MCF 10A (cell line): ENCODE measurements around the gene LTBP3. TPM values are rescaled to one million over a fixed set of nuclear protein-coding genes. Genes with fewer than 3 reads are reported as not detected.
A peak's percentile ranks its signal among the peaks of the same experiment; 100 is the strongest.

Experiments
- BruUV-seq: library from RNA; stranded (reverse); fragments of 400-500 nt; replicated peaks from 2 replicates; lab custom pipeline; 2021; lab: Mats Ljungman, UMichigan
- CTCF ChIA-PET: fragments of 300-600 bp; sonication (Branson Sonifier 250); formaldehyde crosslinking; extraction: SDS; loops from one replicate; lab custom pipeline; 2021; ENCODE audit warnings: antibody characterized with exemption, inconsistent platforms; lab: Yijun Ruan, JAX
- POLR2A ChIA-PET: fragments of 300-600, 350-650 bp; sonication (Branson Sonifier 250); formaldehyde crosslinking; extraction: SDS; loops from one replicate; lab custom pipeline; 2020; ENCODE audit warnings: antibody characterized with exemption, inconsistent platforms; lab: Yijun Ruan, JAX
- DNase-seq: peaks from one replicate; pipeline ENCODE4 v3.0.0-alpha.2; 2018; ENCODE audit not compliant: unreplicated experiment
- H3K27ac Mint-ChIP-seq: one replicate; pipeline ENCODE4 v1.8.0; 2022; ENCODE audit warnings: mild to moderate bottlenecking, low read depth, mixed read lengths; ENCODE audit not compliant: unreplicated experiment
- H3K27me3 Mint-ChIP-seq: one replicate; pipeline ENCODE4 v1.8.0; 2022; ENCODE audit warnings: mixed read lengths; ENCODE audit not compliant: insufficient read depth, unreplicated experiment
- H3K36me3 Mint-ChIP-seq: one replicate; pipeline ENCODE4 v1.8.0; 2022; ENCODE audit warnings: mild to moderate bottlenecking, moderate library complexity, mixed read lengths; ENCODE audit not compliant: insufficient read depth, unreplicated experiment
- H3K4me1 Mint-ChIP-seq: one replicate; pipeline ENCODE4 v1.8.0; 2022; ENCODE audit warnings: mixed read lengths; ENCODE audit not compliant: insufficient read depth, unreplicated experiment
- H3K4me3 Mint-ChIP-seq: one replicate; pipeline ENCODE4 v1.8.0; 2022; ENCODE audit warnings: mild to moderate bottlenecking, moderate library complexity, mixed read lengths; ENCODE audit not compliant: unreplicated experiment
- H3K9me3 Mint-ChIP-seq: one replicate; pipeline ENCODE4 v1.8.0; 2022; ENCODE audit warnings: mixed read lengths; ENCODE audit not compliant: unreplicated experiment
- intact Hi-C: fragments of 100-400 bp; cut with micrococcal nuclease; formaldehyde crosslinking; loops from 2 replicates; pipeline ENCODE4 v1.14.1; 2022
- total RNA-seq: library from RNA; stranded (reverse); gene quantifications from 2 replicates; pipeline ENCODE4 v1.2.3, GENCODE V29; 2022
- TF ChIP-seq, protein P1 (sequence below): fragments of 200-600 bp; IDR thresholded peaks from one replicate; pipeline ENCODE4 v1.8.0; 2022; ENCODE audit warnings: antibody characterized with exemption, mild to moderate bottlenecking; ENCODE audit not compliant: unreplicated experiment

Gene LTBP3
- total RNA-seq, 1 experiment from 2014 or later = 10.6 TPM

- no peaks in the 10 kb centered on the region for H3K36me3 Mint-ChIP-seq
- H3K9me3 Mint-ChIP-seq = no peaks in the 10 kb centered on the region
- peak overlapping the region; percentile 57 for H3K4me3 Mint-ChIP-seq
- POLR2A ChIA-PET = interaction anchor here (0.6 to 30.1 kb wide), 21 partner anchors 7 to 182 kb away, joined by 3 to 2994 read pairs (median 7); partner anchors contain the start of genes FAM89B, FRMD8, MALAT1 and NEAT1
- peak overlapping the region; percentile 96 for H3K27ac Mint-ChIP-seq
- H3K4me1 Mint-ChIP-seq = peaks cover 55% of the 10 kb centered on the region
- no peaks in the 10 kb centered on the region for H3K27me3 Mint-ChIP-seq
- CTCF ChIA-PET = interaction anchor here (0.6 to 3.1 kb wide), 12 partner anchors 9 to 110 kb away, joined by 3 to 25 read pairs (median 3); no protein-coding TSS in a partner anchor
- BruUV-seq = no TSS peak
- intact Hi-C loops = no loop called here
- peak; percentile 93 for DNase-seq
- TF ChIP-seq, protein P1, sequence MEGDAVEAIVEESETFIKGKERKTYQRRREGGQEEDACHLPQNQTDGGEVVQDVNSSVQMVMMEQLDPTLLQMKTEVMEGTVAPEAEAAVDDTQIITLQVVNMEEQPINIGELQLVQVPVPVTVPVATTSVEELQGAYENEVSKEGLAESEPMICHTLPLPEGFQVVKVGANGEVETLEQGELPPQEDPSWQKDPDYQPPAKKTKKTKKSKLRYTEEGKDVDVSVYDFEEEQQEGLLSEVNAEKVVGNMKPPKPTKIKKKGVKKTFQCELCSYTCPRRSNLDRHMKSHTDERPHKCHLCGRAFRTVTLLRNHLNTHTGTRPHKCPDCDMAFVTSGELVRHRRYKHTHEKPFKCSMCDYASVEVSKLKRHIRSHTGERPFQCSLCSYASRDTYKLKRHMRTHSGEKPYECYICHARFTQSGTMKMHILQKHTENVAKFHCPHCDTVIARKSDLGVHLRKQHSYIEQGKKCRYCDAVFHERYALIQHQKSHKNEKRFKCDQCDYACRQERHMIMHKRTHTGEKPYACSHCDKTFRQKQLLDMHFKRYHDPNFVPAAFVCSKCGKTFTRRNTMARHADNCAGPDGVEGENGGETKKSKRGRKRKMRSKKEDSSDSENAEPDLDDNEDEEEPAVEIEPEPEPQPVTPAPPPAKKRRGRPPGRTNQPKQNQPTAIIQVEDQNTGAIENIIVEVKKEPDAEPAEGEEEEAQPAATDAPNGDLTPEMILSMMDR = no peak
Measured at GRCh38 chr11:65492637-65493366, 65.4 kb downstream of the LTBP3 start.

DNA sequence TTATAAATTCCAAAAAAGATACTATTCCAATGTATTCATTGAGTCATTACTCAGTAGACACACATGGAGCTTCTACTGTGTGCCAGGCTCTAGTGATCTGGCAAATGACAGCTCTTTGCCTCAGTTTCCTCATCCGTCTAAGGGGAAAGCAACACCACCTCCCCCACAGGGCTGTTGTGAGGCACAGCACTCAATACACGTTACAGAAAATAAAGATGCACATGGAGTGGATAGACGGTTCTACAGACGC lies 65.8 kb downstream of the LTBP3 start:
- no TSS peak for BruUV-seq

GRCh38 chr11:65491614-65492386 lies 66.4 kb downstream of the LTBP3 start:
- ChIA-PET POLR2A (interaction anchor here (0.6 to 30.1 kb wide), 13 partner anchors 8 to 682 kb away, joined by 3 to 2994 read pairs (median 21); partner anchors contain the start of genes FAM89B, FRMD8, MALAT1 and NEAT1), CTCF (interaction anchor here (0.6 to 3.1 kb wide), 10 partner anchors 10 to 112 kb away, joined by 3 to 25 read pairs (median 4); no protein-coding TSS in a partner anchor)
- intact Hi-C loops = no loop called here
- Mint-ChIP-seq H3K4me3 (peak overlapping the region; percentile 57), H3K27me3 (no peaks in the 10 kb centered on the region), H3K36me3 (peaks cover 8% of the 10 kb centered on the region), H3K27ac (peak overlapping the region; percentile 96), H3K9me3 (no peaks in the 10 kb centered on the region), H3K4me1 (peaks cover 51% of the 10 kb centered on the region)
- BruUV-seq = no TSS peak
- DNase-seq = peak; percentile 90
- TF ChIP-seq, protein P1 = no peak

More for the DNA sequence above, 65.8 kb downstream of the LTBP3 start:
- Mint-ChIP-seq H3K9me3 (no peaks in the 10 kb centered on the region), H3K4me1 (peaks cover 56% of the 10 kb centered on the region), H3K4me3 (peak overlapping the region; percentile 57), H3K27ac (peak overlapping the region; percentile 96), H3K27me3 (no peaks in the 10 kb centered on the region), H3K36me3 (peaks cover 5% of the 10 kb centered on the region)
- intact Hi-C loops = no loop called here
- no peak for DNase-seq
- ChIA-PET CTCF (interaction anchor here (0.6 to 3.1 kb wide), 9 partner anchors 10 to 79 kb away, joined by 3 to 25 read pairs (median 4); no protein-coding TSS in a partner anchor), POLR2A (interaction anchor here (0.9 to 30.1 kb wide), 11 partner anchors 9 to 181 kb away, joined by 3 to 2994 read pairs (median 33); partner anchors contain the start of genes FAM89B, FRMD8, MALAT1 and NEAT1)
- TF ChIP-seq, protein P1 = no peak

DNA sequence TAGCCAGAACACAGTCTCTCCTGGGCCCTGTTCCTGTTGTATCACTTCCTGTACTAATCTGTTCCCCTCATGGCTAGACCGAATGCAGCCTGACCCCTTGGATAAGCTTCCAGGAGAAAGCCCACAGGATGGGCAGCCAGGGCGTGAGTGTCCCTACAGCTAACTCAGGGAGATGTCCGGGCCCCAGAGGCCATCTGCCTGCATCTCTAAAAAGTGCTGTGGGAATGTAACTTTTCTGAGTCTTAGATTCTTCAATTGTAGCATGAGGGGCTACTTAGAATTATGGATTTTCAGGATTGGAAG lies 67.0 kb downstream of the LTBP3 start:
- Mint-ChIP-seq H3K36me3 (peaks cover 8% of the 10 kb centered on the region), H3K27ac (peak overlapping the region; percentile 96), H3K9me3 (no peaks in the 10 kb centered on the region), H3K4me3 (peak overlapping the region; percentile 16), H3K4me1 (peaks cover 48% of the 10 kb centered on the region), H3K27me3 (no peaks in the 10 kb centered on the region)
- ChIA-PET CTCF (interaction anchor here (0.6 to 3.1 kb wide), 6 partner anchors 12 to 111 kb away, joined by 3 to 25 read pairs (median 4); no protein-coding TSS in a partner anchor), POLR2A (interaction anchor here (0.6 to 30.1 kb wide), 11 partner anchors 13 to 681 kb away, joined by 3 to 2994 read pairs (median 33); partner anchors contain the start of genes FAM89B, FRMD8, MALAT1 and NEAT1)
- TF ChIP-seq, protein P1 = no peak
- DNase-seq = no peak
- BruUV-seq = no TSS peak
- intact Hi-C loops = no loop called here
